K562 (cell line): ENCODE data around the gene IL17RB. TPM values are rescaled to one million over a fixed set of nuclear protein-coding genes. Genes with fewer than 3 reads are reported as not detected.

Experiments used
- ATAC-seq: fragments of 200-7000 bp; cut with Tn5 transposase; 3 replicates; pipeline ENCODE4 v1.9.1; 2020; ENCODE audit warnings: moderate library complexity
- BruUV-seq: library from RNA; stranded (reverse); fragments of 400-500 nt; replicated peaks from 2 replicates; lab custom pipeline; 2021; lab: Mats Ljungman, UMichigan
- CTCF ChIA-PET: fragments of 300-600 bp; formaldehyde crosslinking; extraction: SDS; loops from one replicate; lab custom pipeline; 2021; ENCODE audit warnings: low intra/inter-chr PET ratio; lab: Yijun Ruan, JAX
- POLR2A ChIA-PET: fragments of 300-600, 350-650 bp; sonication (Branson Sonifier 250); formaldehyde crosslinking; extraction: SDS; loops from one replicate; lab custom pipeline; 2021; ENCODE audit warnings: antibody characterized with exemption, inconsistent platforms; lab: Yijun Ruan, JAX
- DNase-seq, 4 experiments: peaks; one replicate each; pipeline versions ENCODE4 v3.0.0 to v3.0.0-alpha.2; 2011 to 2018; ENCODE audit warnings: low spot score in 3 of 4, mixed read lengths in 3 of 4; ENCODE audit errors: extremely low read depth in 1 of 4
- FAIRE-seq: peaks from 2 replicates; lab custom pipeline; 2011; peaks lifted over from hg19 to GRCh38; lab: Jason Lieb, UNC
- H2AFZ ChIP-seq: 2 replicates; pipeline ENCODE4 v1.6.0; 2011; ENCODE audit warnings: low read depth, low read length, control low read depth, inconsistent platforms
- H3K27ac ChIP-seq: fragments of 200-600 bp; 3 replicates; pipeline ENCODE4 v1.8.0; 2011; ENCODE audit warnings: low read depth, mild to moderate bottlenecking, control low read depth, inconsistent platforms, low read length, moderate library complexity, mixed read lengths; ENCODE audit errors: extremely low read depth
- H3K27me3 ChIP-seq, 2 experiments: fragments of 300-600 bp in 1 of 2; 2 replicates in 1 of 2; 3 replicates in 1 of 2; pipeline versions ENCODE4 v1.6.0 to v1.8.0; 2011; ENCODE audit warnings: inconsistent platforms in 2 of 2, low read length in 2 of 2, mild to moderate bottlenecking in 1 of 2, mixed read lengths in 1 of 2, moderate library complexity in 1 of 2; ENCODE audit not compliant: control insufficient read depth in 2 of 2, insufficient read depth in 2 of 2
- H3K36me3 ChIP-seq: fragments of 300-600 bp; 3 replicates; pipeline ENCODE4 v1.8.0; 2011; ENCODE audit warnings: mild to moderate bottlenecking, low read length, inconsistent platforms; ENCODE audit not compliant: control insufficient read depth, insufficient read depth
- H3K4me1 ChIP-seq, 2 experiments: fragments of 200-600 bp in 1 of 2; replicated peaks in 1 of 2; 2 replicates in 1 of 2; 3 replicates in 1 of 2; pipeline versions ENCODE4 v1.5.1 to v1.8.0; 2011; ENCODE audit warnings: inconsistent platforms in 2 of 2, low read length in 2 of 2, mild to moderate bottlenecking in 1 of 2, mixed read lengths in 1 of 2, moderate library complexity in 1 of 2; ENCODE audit not compliant: control insufficient read depth in 2 of 2, insufficient read depth in 2 of 2
- H3K4me2 ChIP-seq: 2 replicates; pipeline ENCODE4 v1.6.1; 2011; ENCODE audit warnings: low read length, control low read depth, inconsistent platforms, mixed read lengths; ENCODE audit not compliant: insufficient read depth
- H3K4me3 ChIP-seq: fragments of 200-600 bp; sonication (generic), shearing (Covaris generic); 2 replicates; pipeline ENCODE4 v1.5.1; 2016; ENCODE audit warnings: control low read depth, inconsistent platforms
- H3K79me2 ChIP-seq: fragments of 200-600 bp; 3 replicates; pipeline ENCODE4 v1.8.0; 2011; ENCODE audit warnings: low read length, inconsistent platforms; ENCODE audit not compliant: control insufficient read depth, insufficient read depth
- H3K9ac ChIP-seq, 2 experiments: 2 replicates each; pipeline versions ENCODE4 v1.6.0 to v1.6.1; 2011; ENCODE audit warnings: low read depth in 2 of 2, low read length in 2 of 2, control low read depth in 1 of 2, inconsistent platforms in 1 of 2, mild to moderate bottlenecking in 1 of 2, mixed read lengths in 1 of 2; ENCODE audit not compliant: insufficient read depth in 1 of 2
- H3K9me1 ChIP-seq: one replicate; pipeline ENCODE4 v1.6.0; 2011; ENCODE audit warnings: inconsistent platforms, mild to moderate bottlenecking, low read length, moderate library complexity; ENCODE audit not compliant: control insufficient read depth, insufficient read depth
- H3K9me3 ChIP-seq: replicated peaks from 2 replicates; pipeline ENCODE4 v1.5.1; 2011; ENCODE audit warnings: low read depth, low read length, inconsistent platforms; ENCODE audit not compliant: control insufficient read depth, insufficient read depth
- H4K20me1 ChIP-seq: replicated peaks from 2 replicates; pipeline ENCODE4 v1.6.1; 2011; ENCODE audit warnings: low read length, inconsistent platforms, mixed read lengths; ENCODE audit not compliant: control insufficient read depth, insufficient read depth
- GTF2F1 ChIP-seq: IDR thresholded peaks from 2 replicates; pipeline ENCODE4 v1.6.1; 2011; ENCODE audit warnings: low read depth, low read length, improper control_type of control experiment
- POLR2B ChIP-seq: fragments of 450-650 bp; IDR thresholded peaks from 2 replicates; pipeline ENCODE4 v1.6.1; 2018; ENCODE audit warnings: low read depth; ENCODE audit not compliant: partially characterized antibody
- PRMT5 ChIP-seq: sonication (generic); formaldehyde crosslinking; IDR thresholded peaks from 2 replicates; pipeline ENCODE4 v1.5.0; 2020; ENCODE audit warnings: missing genetic modification reagents
- RAD21 ChIP-seq, 2 experiments: fragments of 250-450 bp in 1 of 2; fragments of 450-650 bp in 1 of 2; sonication (Bioruptor Pico) in 1 of 2; formaldehyde crosslinking in 1 of 2; IDR thresholded peaks in 1 of 2; conservative IDR thresholded peaks in 1 of 2; 2 replicates each; pipeline versions ENCODE4 v1.4.0 to v1.8.0; 2020 to 2022; ENCODE audit warnings: mild to moderate bottlenecking in 2 of 2, moderate library complexity in 1 of 2
- RBM39 ChIP-seq: fragments of 200-400 bp; formaldehyde crosslinking; optimal IDR thresholded peaks from 2 replicates; pipeline ENCODE3; 2018; ENCODE audit warnings: low read depth, low read length
- RFX1 ChIP-seq: fragments of 450-650 bp; IDR thresholded peaks from 2 replicates; pipeline ENCODE4 v1.6.1; 2016; ENCODE audit warnings: mild to moderate bottlenecking, moderate library complexity
- ZNF436 ChIP-seq: fragments of 250-450, 450-650 bp; sonication (Bioruptor Pico); formaldehyde crosslinking; IDR thresholded peaks from 2 replicates; pipeline ENCODE4 v1.7.0; 2020; ENCODE audit warnings: mild to moderate bottlenecking
- WGBS: fragments of 100-300 bp; shearing (Covaris generic); methylation state at CpG from one replicate; pipeline ENCODE4 v1.1.6; 2016; ENCODE audit warnings: low coverage, mixed read lengths; ENCODE audit not compliant: insufficient coverage; ENCODE audit errors: missing lambda C conversion rate; 5-methylcytosine and 5-hydroxymethylcytosine counted together
- in situ Hi-C: fragments of 300-500 bp; cut with MboI; formaldehyde crosslinking; loops from 4 replicates; pipeline ENCODE4 v1.15.0; 2018; ENCODE audit warnings: inconsistent platforms, mixed read lengths
- intact Hi-C: fragments of 100-400 bp; cut with micrococcal nuclease; formaldehyde crosslinking; loops from 2 replicates; pipeline ENCODE4 v1.14.2; 2022
- polyA plus RNA-seq, 8 experiments: library from polyadenylated mRNA; depleted of rRNA in 4 of 8; stranded (reverse) in 5 of 8; unstranded in 3 of 8; fragments of >200 nt; fragmentation: Nextera tagmentation in 2 of 8; fragmentation: Illumina TruSeq in 1 of 8; extraction: Ambion mirVana in 2 of 8; extraction: Trizol in 1 of 8; gene quantifications; 2 replicates each; pipeline versions ENCODE4 v1.2.1 to v1.2.3, GENCODE V29; 2011 to 2014; ENCODE audit warnings: inconsistent platforms in 1 of 8, missing spikeins in 1 of 8
- total RNA-seq, 7 experiments: library from RNA; depleted of rRNA in 6 of 7; stranded (reverse); fragments of >200 nt in 6 of 7; fragmentation: Illumina TruSeq in 2 of 7; extraction: Trizol in 2 of 7; gene quantifications; 2 replicates each; pipeline versions ENCODE4 v1.2.1 to v1.2.3, GENCODE V29; 2011 to 2021; ENCODE audit warnings: low replicate concordance in 1 of 7
- TF ChIP-seq, protein P1 (sequence below): fragments of 450-650 bp; conservative IDR thresholded peaks from 2 replicates; pipeline ENCODE4 v1.6.1; 2016; ENCODE audit warnings: missing genetic modification characterization, low read depth, mild to moderate bottlenecking, missing compliant biosample characterization, moderate library complexity
- TF ChIP-seq, protein P2 (sequence below): sonication (generic); formaldehyde crosslinking; IDR thresholded peaks from 2 replicates; pipeline ENCODE4 v1.8.1; 2023; ENCODE audit warnings: mild to moderate bottlenecking, missing genetic modification reagents
- TF ChIP-seq, protein P3 (sequence below): fragments of 450-650 bp; IDR thresholded peaks from 2 replicates; pipeline ENCODE4 v1.6.1; 2016

IL17RB gene
- total and polyA plus RNA-seq, 9 of the 15 experiments (the other 6 are each of a cell fraction or from before 2014, with no cell fraction given) = 1.1 to 4.1 (median 1.7) TPM

DNA sequence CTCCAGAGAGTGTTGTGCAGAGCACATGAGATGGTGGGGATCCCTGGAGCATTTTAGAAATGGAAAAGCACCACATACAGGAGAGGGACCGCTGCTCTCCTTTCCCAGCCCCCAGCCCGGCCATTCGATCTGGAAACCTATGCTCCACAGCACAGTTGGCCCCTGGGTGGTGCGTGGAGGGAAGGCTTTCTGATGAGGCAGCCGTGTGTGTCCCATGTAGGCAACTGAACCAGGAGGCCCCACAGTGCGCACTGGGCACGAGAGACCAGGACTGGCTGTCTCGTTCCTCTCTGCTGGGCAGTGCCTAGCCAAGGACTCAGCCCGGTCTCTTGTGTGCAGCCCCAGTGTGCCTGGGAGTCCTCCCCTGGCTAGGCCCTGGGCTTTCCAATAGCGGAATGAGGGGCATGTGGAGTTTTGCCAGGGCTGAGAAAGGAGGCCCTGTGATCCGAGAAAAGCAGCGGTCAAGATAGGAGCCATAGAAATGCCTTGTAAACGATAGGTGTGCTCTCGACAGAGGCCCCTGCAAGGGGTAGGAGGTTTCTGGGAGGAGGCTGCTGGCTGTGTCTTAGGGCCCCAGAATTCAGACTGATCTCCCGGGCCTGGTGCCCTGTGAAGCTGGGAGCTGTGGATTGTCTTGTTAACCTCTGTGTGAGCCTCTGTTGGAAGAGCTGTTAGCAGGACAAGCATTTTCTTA is 39.1 kb upstream of the IL17RB start:
- no peaks in the 10 kb centered on the region; a peak in 1 of 5 replicates for H3K4me1 ChIP-seq
- H4K20me1 ChIP-seq = no peaks in the 10 kb centered on the region
- H3K36me3 ChIP-seq = no peaks in the 10 kb centered on the region
- no peaks in the 10 kb centered on the region for H3K79me2 ChIP-seq
- H3K9ac ChIP-seq = no peak overlapping the region
- H2AFZ ChIP-seq = no peak overlapping the region
- TF ChIP-seq RFX1 (no peak), RAD21 (CRISPR knock-in tag; conservative IDR thresholded peaks at IDR 0.05 in 1 of 2, IDR thresholded peaks at IDR 0.05 in 1 of 2) (no peak)
- H3K4me3 ChIP-seq = no peak overlapping the region
- FAIRE-seq (no peak), ATAC-seq (no peak), DNase-seq (no peak)
- peaks cover 16 to 82% of the 10 kb centered on the region in 2 experiments; a peak in 4 of 5 replicates for H3K27me3 ChIP-seq
- no peaks in the 10 kb centered on the region for H3K9me3 ChIP-seq
- intact Hi-C loops (no loop called here), in situ Hi-C loops (no loop called here)
- 0% methylated on average over 3 of the region's 15 CpGs for WGBS
- H3K4me2 ChIP-seq = no peak overlapping the region
- ChIA-PET CTCF (no interaction called here), POLR2A (interaction anchor here (0.7 kb wide), 1 partner anchor 36 kb away, joined by 3 read pairs; no protein-coding TSS in a partner anchor)
- BruUV-seq = no TSS peak
- no peaks in the 10 kb centered on the region for H3K9me1 ChIP-seq
- H3K27ac ChIP-seq = no peak overlapping the region

DNA sequence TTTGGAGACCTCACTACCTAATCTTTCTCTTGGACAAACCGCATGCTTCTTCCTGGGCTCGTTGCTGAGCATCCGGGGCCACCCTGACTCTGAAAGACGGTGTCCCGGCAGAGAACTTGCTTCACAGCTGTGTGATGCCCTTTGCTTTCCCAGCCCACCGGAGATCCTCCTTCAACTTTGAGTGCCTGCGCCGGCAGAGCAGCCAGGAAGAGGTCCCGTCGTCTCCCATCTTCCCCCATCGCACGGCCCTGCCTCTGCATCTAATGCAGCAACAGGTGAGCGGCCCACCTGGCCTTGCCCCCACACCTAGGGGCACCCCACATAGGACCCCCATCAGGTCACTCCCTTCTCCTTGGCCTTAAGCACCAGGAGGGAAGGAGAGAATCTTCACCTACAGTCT is 37.9 kb upstream of the IL17RB start:
- Histone ChIP-seq H3K27ac (no peak overlapping the region), H2AFZ (no peak overlapping the region), H4K20me1 (no peaks in the 10 kb centered on the region), H3K27me3 (peaks cover 8 to 70% of the 10 kb centered on the region in 2 experiments; a peak in 3 of 5 replicates), H3K9me1 (no peaks in the 10 kb centered on the region), H3K79me2 (no peaks in the 10 kb centered on the region), H3K9me3 (no peaks in the 10 kb centered on the region), H3K9ac (no peak overlapping the region), H3K4me3 (no peak overlapping the region), H3K4me1 (no peaks in the 10 kb centered on the region; a peak in 1 of 5 replicates), H3K4me2 (no peak overlapping the region), H3K36me3 (no peaks in the 10 kb centered on the region)
- FAIRE-seq = no peak
- intact Hi-C loops = no loop called here
- ChIA-PET CTCF (no interaction called here), POLR2A (no interaction called here)
- in situ Hi-C loops = no loop called here
- ATAC-seq = no peak
- no peak for DNase-seq
- BruUV-seq = no TSS peak
- 2% methylated on average over 5 of the region's 13 CpGs for WGBS
- TF ChIP-seq ZNF436 (CRISPR knock-in tag) (no peak), POLR2B (no peak), RBM39 (no peak), PRMT5 (CRISPR knock-in tag) (no peak), GTF2F1 (no peak)
- TF ChIP-seq, protein P1, sequence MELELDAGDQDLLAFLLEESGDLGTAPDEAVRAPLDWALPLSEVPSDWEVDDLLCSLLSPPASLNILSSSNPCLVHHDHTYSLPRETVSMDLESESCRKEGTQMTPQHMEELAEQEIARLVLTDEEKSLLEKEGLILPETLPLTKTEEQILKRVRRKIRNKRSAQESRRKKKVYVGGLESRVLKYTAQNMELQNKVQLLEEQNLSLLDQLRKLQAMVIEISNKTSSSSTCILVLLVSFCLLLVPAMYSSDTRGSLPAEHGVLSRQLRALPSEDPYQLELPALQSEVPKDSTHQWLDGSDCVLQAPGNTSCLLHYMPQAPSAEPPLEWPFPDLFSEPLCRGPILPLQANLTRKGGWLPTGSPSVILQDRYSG (tag) = no peak
- TF ChIP-seq, protein P2, sequence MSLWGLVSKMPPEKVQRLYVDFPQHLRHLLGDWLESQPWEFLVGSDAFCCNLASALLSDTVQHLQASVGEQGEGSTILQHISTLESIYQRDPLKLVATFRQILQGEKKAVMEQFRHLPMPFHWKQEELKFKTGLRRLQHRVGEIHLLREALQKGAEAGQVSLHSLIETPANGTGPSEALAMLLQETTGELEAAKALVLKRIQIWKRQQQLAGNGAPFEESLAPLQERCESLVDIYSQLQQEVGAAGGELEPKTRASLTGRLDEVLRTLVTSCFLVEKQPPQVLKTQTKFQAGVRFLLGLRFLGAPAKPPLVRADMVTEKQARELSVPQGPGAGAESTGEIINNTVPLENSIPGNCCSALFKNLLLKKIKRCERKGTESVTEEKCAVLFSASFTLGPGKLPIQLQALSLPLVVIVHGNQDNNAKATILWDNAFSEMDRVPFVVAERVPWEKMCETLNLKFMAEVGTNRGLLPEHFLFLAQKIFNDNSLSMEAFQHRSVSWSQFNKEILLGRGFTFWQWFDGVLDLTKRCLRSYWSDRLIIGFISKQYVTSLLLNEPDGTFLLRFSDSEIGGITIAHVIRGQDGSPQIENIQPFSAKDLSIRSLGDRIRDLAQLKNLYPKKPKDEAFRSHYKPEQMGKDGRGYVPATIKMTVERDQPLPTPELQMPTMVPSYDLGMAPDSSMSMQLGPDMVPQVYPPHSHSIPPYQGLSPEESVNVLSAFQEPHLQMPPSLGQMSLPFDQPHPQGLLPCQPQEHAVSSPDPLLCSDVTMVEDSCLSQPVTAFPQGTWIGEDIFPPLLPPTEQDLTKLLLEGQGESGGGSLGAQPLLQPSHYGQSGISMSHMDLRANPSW (CRISPR knock-in tag) = no peak
- TF ChIP-seq, protein P3, sequence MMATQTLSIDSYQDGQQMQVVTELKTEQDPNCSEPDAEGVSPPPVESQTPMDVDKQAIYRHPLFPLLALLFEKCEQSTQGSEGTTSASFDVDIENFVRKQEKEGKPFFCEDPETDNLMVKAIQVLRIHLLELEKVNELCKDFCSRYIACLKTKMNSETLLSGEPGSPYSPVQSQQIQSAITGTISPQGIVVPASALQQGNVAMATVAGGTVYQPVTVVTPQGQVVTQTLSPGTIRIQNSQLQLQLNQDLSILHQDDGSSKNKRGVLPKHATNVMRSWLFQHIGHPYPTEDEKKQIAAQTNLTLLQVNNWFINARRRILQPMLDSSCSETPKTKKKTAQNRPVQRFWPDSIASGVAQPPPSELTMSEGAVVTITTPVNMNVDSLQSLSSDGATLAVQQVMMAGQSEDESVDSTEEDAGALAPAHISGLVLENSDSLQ = no peak
